ENCODE data around the gene IGSF21. TPM values are rescaled to one million over a fixed set of nuclear protein-coding genes. Genes with fewer than 3 reads are reported as not detected.

Gene IGSF21
- total and polyA plus RNA-seq, 4 experiments from 2014 or later, result not detected

DNA sequence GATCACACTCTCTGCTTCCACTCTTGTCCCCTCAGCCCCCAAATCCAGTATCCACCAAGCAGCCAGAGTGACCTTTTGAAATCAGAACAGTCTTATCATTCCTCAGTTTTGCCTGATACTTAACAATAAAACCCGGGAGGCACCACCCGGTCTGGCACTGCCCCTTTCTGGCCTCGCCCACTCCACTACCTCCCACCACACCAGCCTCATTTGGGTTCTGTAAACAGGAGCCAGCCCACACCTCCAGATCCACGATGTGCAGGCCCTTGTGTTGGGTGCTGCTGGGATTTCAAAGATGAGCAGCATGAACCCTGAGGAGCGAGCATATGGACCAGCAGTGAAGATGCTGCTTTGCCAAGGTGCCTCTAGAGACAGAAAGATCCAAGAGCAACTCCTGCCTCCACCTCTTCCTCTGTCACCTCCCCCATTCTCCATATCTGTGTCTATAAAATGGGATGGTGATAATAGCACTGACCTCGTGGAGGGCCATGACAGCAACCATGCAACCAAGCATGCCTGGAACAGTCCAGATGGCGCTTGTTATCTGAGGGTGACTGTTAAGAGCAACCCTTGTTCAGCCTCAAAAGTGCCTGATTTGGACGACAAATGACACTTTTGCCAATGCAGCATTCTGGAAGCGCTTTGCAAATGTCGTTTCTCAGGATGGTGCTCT lies 136.0 kb downstream of the IGSF21 start:
- CTCF ChIA-PET (ENCODE audit: partially characterized antibody), result no interaction called here
- peak overlapping the region in 1 of 7 donors; percentile 12 for H3K27ac Mint-ChIP-seq
- Histone ChIP-seq H3K4me3 (ENCODE audit: low read length in 2 of 2) (no peak overlapping the region), H3K36me3 (ENCODE audit: insufficient read depth, low read length) (no peaks in the 10 kb centered on the region), H3K27me3 (ENCODE audit: insufficient read depth, low read length) (no peaks in the 10 kb centered on the region), H3K9me3 (ENCODE audit: control insufficient read depth in 1 of 2, low read length in 2 of 2) (no peaks in the 10 kb centered on the region), H3K4me1 (ENCODE audit: insufficient read depth, low read length) (no peaks in the 10 kb centered on the region), H3K27ac (ENCODE audit: low read depth, low read length) (no peak overlapping the region)
- intact Hi-C loops (cut with micrococcal nuclease), result no loop called here
- peaks cover 0 to 2% (median 0%) of the 10 kb centered on the region in 8 donors for H3K9me3 Mint-ChIP-seq
- DNase-seq, result no peak
- H3K27me3 Mint-ChIP-seq, result peaks cover 0 to 7% of the 10 kb centered on the region in 2 donors
- POLR2A ChIA-PET (ENCODE audit: partially characterized antibody), result no interaction called here
- H3K4me1 Mint-ChIP-seq, result no peaks in the 10 kb centered on the region
- no peaks in the 10 kb centered on the region for H3K36me3 Mint-ChIP-seq
- H3K4me3 Mint-ChIP-seq, result no peak overlapping the region

DNA sequence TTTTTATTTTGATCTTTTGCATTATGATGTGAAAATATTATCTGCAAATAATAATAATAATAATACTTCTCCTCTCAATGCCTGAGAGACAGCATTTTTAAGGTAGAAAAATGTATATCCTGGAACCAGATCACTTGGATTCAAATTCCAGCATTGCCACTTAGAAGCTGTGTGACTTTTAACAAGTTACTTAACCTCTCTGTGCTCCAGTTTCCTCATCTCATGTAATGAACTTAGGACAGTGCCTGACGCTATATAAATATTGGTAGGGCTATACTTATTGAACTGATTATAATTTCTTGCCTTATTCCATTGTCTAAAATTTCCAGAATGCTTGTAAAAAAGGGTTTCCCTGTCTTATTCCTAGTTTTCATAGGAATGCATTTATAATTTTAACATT lies 137.2 kb downstream of the IGSF21 start:
- Histone ChIP-seq H3K9me3 (ENCODE audit: control insufficient read depth in 1 of 2, low read length in 2 of 2) (no peaks in the 10 kb centered on the region), H3K27me3 (ENCODE audit: insufficient read depth, low read length) (no peaks in the 10 kb centered on the region), H3K27ac (ENCODE audit: low read depth, low read length) (no peak overlapping the region), H3K36me3 (ENCODE audit: insufficient read depth, low read length) (no peaks in the 10 kb centered on the region), H3K4me1 (ENCODE audit: insufficient read depth, low read length) (no peaks in the 10 kb centered on the region), H3K4me3 (ENCODE audit: low read length in 2 of 2) (no peak overlapping the region)
- intact Hi-C loops (cut with micrococcal nuclease), result no loop called here
- Mint-ChIP-seq H3K4me3 (no peak overlapping the region), H3K36me3 (no peaks in the 10 kb centered on the region), H3K27ac (no peak overlapping the region), H3K27me3 (peaks cover 0 to under 1% of the 10 kb centered on the region in 2 donors), H3K9me3 (peaks cover 0 to 2% (median 0%) of the 10 kb centered on the region in 8 donors), H3K4me1 (no peaks in the 10 kb centered on the region)
- DNase-seq, result no peak
- POLR2A ChIA-PET (ENCODE audit: partially characterized antibody), result no interaction called here
- CTCF ChIA-PET (ENCODE audit: partially characterized antibody), result no interaction called here

DNA sequence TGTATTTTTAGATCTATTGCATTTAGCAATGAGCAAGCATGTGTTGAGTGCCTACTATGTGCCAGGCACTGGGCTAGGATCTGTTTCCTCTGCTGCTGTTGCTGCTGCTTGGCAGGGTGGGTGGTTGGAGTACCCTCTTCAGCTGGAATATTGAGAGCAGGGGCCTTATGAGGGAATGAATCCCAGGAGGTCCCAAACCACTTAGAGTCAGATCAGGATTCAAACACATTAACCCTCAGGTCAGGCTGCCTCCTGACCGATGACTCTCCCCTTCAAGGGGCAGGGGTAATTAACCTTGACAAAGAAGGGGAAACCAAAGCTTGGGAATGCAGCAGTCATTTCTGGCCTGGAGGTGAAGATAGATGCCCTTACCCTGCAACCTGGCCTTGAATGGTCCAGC lies 138.0 kb downstream of the IGSF21 start:
- peaks cover 0 to 2% (median under 1%) of the 10 kb centered on the region in 8 donors for H3K9me3 Mint-ChIP-seq
- H3K27me3 Mint-ChIP-seq, result no peaks in the 10 kb centered on the region
- H3K27ac ChIP-seq (ENCODE audit: low read depth, low read length), result no peak overlapping the region
- H3K27me3 ChIP-seq (ENCODE audit: insufficient read depth, low read length), result no peaks in the 10 kb centered on the region
- no peaks in the 10 kb centered on the region for H3K4me1 ChIP-seq (ENCODE audit: insufficient read depth, low read length)
- H3K4me3 Mint-ChIP-seq, result no peak overlapping the region
- no peak overlapping the region for H3K27ac Mint-ChIP-seq
- H3K4me1 Mint-ChIP-seq, result no peaks in the 10 kb centered on the region
- H3K9me3 ChIP-seq (ENCODE audit: control insufficient read depth in 1 of 2, low read length in 2 of 2), result no peaks in the 10 kb centered on the region
- DNase-seq, result no peak
- no peaks in the 10 kb centered on the region for H3K36me3 Mint-ChIP-seq
- intact Hi-C loops (cut with micrococcal nuclease), result no loop called here
- ChIA-PET CTCF (ENCODE audit: partially characterized antibody) (no interaction called here), POLR2A (ENCODE audit: partially characterized antibody) (no interaction called here)
- no peak overlapping the region for H3K4me3 ChIP-seq (ENCODE audit: low read length in 2 of 2)
- H3K36me3 ChIP-seq (ENCODE audit: insufficient read depth, low read length), result no peaks in the 10 kb centered on the region

DNA sequence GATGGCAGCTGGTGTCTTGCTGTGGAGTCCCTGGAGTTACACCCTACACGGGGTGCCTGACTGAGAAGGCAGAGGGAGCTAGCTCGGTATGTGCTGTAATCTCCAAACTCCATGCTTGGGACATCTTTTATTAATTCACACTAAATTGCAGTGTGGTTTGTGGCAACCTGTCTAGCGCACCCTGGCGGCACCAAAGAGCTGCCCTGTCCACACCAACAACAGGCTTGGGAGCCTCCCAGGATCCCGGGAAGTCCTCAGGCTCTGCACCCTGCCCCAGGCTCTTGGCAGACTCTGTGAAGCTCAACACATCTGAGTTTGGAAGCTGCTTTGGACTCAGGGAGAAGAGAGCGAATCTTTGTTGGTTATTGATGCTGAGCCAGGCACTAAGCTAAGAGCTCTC lies 138.9 kb downstream of the IGSF21 start:
- H3K36me3 ChIP-seq (ENCODE audit: insufficient read depth, low read length), result no peaks in the 10 kb centered on the region
- H3K4me3 ChIP-seq (ENCODE audit: low read length in 2 of 2), result no peak overlapping the region
- Mint-ChIP-seq H3K27ac (no peak overlapping the region), H3K4me3 (no peak overlapping the region), H3K36me3 (no peaks in the 10 kb centered on the region), H3K27me3 (no peaks in the 10 kb centered on the region), H3K9me3 (peaks cover 0 to 9% (median 6%) of the 10 kb centered on the region in 8 donors), H3K4me1 (no peaks in the 10 kb centered on the region)
- H3K4me1 ChIP-seq (ENCODE audit: insufficient read depth, low read length), result no peaks in the 10 kb centered on the region
- ChIA-PET POLR2A (ENCODE audit: partially characterized antibody) (no interaction called here), CTCF (ENCODE audit: partially characterized antibody) (no interaction called here)
- no peaks in the 10 kb centered on the region for H3K9me3 ChIP-seq (ENCODE audit: control insufficient read depth in 1 of 2, low read length in 2 of 2)
- no peaks in the 10 kb centered on the region for H3K27me3 ChIP-seq (ENCODE audit: insufficient read depth, low read length)
- no peak overlapping the region for H3K27ac ChIP-seq (ENCODE audit: low read depth, low read length)
- DNase-seq, result no peak
- intact Hi-C loops (cut with micrococcal nuclease), result no loop called here

DNA sequence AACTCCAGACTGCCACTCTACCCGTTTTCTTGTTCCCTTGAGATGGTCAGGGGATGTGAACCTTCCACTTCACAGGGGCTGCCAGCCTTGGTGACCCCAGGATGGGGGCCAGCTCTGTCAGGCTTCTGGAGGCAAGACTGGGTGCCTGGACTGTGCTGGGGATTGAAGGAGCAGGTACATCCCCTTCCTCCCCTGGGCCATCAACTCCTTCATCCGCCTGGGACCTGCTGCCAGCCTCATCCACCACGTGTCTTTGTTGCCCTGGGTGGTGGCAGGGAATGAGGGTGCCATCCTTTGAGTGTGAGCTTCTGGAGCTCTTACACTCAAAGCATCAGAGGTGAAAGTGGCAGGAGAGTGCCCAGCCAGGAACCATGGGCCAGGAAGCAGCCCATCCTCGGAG lies 139.6 kb downstream of the IGSF21 start:
- Mint-ChIP-seq H3K27me3 (no peaks in the 10 kb centered on the region), H3K9me3 (peaks cover 0 to 14% (median 7%) of the 10 kb centered on the region in 8 donors), H3K36me3 (no peaks in the 10 kb centered on the region), H3K4me3 (no peak overlapping the region), H3K27ac (no peak overlapping the region), H3K4me1 (no peaks in the 10 kb centered on the region)
- DNase-seq, result no peak
- intact Hi-C loops (cut with micrococcal nuclease), result no loop called here
- no peak overlapping the region for H3K27ac ChIP-seq (ENCODE audit: low read depth, low read length)
- no peaks in the 10 kb centered on the region for H3K4me1 ChIP-seq (ENCODE audit: insufficient read depth, low read length)
- no peaks in the 10 kb centered on the region for H3K36me3 ChIP-seq (ENCODE audit: insufficient read depth, low read length)
- POLR2A ChIA-PET (ENCODE audit: partially characterized antibody), result no interaction called here
- no peaks in the 10 kb centered on the region for H3K27me3 ChIP-seq (ENCODE audit: insufficient read depth, low read length)
- no peak overlapping the region for H3K4me3 ChIP-seq (ENCODE audit: low read length in 2 of 2)
- CTCF ChIA-PET (ENCODE audit: partially characterized antibody), result no interaction called here
- no peaks in the 10 kb centered on the region for H3K9me3 ChIP-seq (ENCODE audit: control insufficient read depth in 1 of 2, low read length in 2 of 2)

DNA sequence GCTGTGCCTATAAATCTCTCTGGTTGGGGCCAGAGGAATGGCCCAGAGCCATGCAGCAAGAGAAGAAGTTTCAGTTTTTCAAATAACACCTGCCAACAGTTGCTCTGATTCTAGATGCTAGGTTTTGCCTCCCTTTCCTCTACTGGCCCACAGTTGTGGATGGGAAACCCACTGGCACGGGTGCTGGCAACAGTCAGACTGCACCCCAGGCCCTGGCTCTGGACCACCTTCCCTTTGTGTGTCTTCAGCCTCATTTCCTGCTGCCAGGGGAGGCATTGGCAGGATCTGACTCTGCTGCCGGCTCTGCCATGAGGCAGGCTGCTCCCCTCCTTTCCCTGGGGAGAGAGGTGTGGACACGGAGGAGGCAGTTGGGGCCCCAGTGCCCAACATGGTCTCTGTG lies 142.0 kb downstream of the IGSF21 start:
- Histone ChIP-seq H3K9me3 (ENCODE audit: control insufficient read depth in 1 of 2, low read length in 2 of 2) (no peaks in the 10 kb centered on the region), H3K27ac (ENCODE audit: low read depth, low read length) (no peak overlapping the region), H3K4me1 (ENCODE audit: insufficient read depth, low read length) (no peaks in the 10 kb centered on the region), H3K27me3 (ENCODE audit: insufficient read depth, low read length) (no peaks in the 10 kb centered on the region), H3K4me3 (ENCODE audit: low read length in 2 of 2) (no peak overlapping the region), H3K36me3 (ENCODE audit: insufficient read depth, low read length) (no peaks in the 10 kb centered on the region)
- Mint-ChIP-seq H3K36me3 (no peaks in the 10 kb centered on the region), H3K9me3 (peaks cover 0 to 21% (median 9%) of the 10 kb centered on the region in 8 donors), H3K27ac (no peak overlapping the region), H3K4me3 (no peak overlapping the region), H3K4me1 (no peaks in the 10 kb centered on the region), H3K27me3 (no peaks in the 10 kb centered on the region)
- ChIA-PET CTCF (ENCODE audit: partially characterized antibody) (no interaction called here), POLR2A (ENCODE audit: partially characterized antibody) (no interaction called here)
- DNase-seq, result no peak
- intact Hi-C loops (cut with micrococcal nuclease), result no loop called here

DNA sequence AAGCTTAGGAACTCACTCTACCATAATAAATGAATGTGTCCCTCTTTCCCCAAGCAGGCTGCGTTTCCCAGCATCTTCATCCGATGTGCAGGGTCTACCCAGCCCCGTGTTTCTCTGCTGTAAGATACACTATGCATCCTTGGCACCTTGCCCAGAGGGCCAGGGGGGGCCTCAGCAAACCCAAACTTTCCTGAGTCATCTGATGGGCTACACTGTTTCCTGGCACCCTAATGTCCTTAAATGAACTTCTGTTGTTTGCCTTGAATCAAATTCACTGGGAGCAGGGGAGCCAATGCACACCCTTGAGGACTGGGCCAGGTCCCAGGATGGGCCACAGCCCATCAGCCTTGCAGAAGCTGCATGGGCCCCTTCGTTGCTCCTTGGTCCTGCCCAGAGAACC lies 145.5 kb downstream of the IGSF21 start:
- H3K36me3 Mint-ChIP-seq, result no peaks in the 10 kb centered on the region
- H3K27ac ChIP-seq (ENCODE audit: low read depth, low read length), result no peak overlapping the region
- H3K4me1 ChIP-seq (ENCODE audit: insufficient read depth, low read length), result no peaks in the 10 kb centered on the region
- CTCF ChIA-PET (ENCODE audit: partially characterized antibody), result interaction anchor here (1.2 kb wide), 1 partner anchor 18 kb away, joined by 4 read pairs; no protein-coding TSS in a partner anchor
- H3K4me3 Mint-ChIP-seq, result no peak overlapping the region
- peaks cover 1 to 7% of the 10 kb centered on the region in 2 donors for H3K27me3 Mint-ChIP-seq
- no peaks in the 10 kb centered on the region for H3K27me3 ChIP-seq (ENCODE audit: insufficient read depth, low read length)
- peaks cover 3 to 21% (median 10%) of the 10 kb centered on the region in 8 donors for H3K9me3 Mint-ChIP-seq
- no peak overlapping the region for H3K27ac Mint-ChIP-seq
- intact Hi-C loops (cut with micrococcal nuclease), result no loop called here
- H3K4me3 ChIP-seq (ENCODE audit: low read length in 2 of 2), result no peak overlapping the region
- no peaks in the 10 kb centered on the region for H3K4me1 Mint-ChIP-seq
- H3K9me3 ChIP-seq (ENCODE audit: control insufficient read depth in 1 of 2, low read length in 2 of 2), result no peaks in the 10 kb centered on the region
- DNase-seq, result no peak
- H3K36me3 ChIP-seq (ENCODE audit: insufficient read depth, low read length), result no peaks in the 10 kb centered on the region
- POLR2A ChIA-PET (ENCODE audit: partially characterized antibody), result no interaction called here

Data from CD4-positive, alpha-beta memory T cell (primary cell).